NCI-H460 (cell line): ENCODE results near the gene CACNA1S. TPM values are rescaled to one million over a fixed set of nuclear protein-coding genes. Genes with fewer than 3 reads are reported as not detected.
A peak's percentile ranks its signal among the peaks of the same experiment; 100 is the strongest.

ENCODE experiments used
- DNase-seq: peaks from one replicate; pipeline ENCODE4 v3.0.0-alpha.2; 2016; ENCODE audit warnings: low read depth; ENCODE audit errors: extremely low read depth
- total RNA-seq: library from RNA; depleted of rRNA; stranded (reverse); fragments of >200 nt; shearing (Covaris generic); gene quantifications from 2 replicates; pipeline ENCODE4 v1.2.3, GENCODE V29; 2014

The CACNA1S gene
- total RNA-seq, 1 experiment from 2014 or later, result not detected

DNA sequence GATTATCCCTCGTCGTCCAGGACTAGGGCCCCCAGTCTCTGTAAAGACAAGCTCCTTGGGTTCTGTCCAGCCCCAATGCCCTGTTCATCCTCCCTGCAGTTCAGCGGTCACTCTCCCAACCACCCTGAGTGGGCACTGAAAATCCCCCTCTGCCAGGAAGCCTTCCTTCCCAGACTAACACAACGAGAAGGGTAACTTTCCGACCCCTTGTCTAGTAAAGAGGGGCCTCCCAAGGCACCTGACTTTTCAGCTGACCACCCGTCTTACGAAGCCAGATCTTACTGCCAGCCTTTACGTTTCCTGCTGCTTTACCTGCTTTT is 28.7 kb upstream of the CACNA1S start:
- DNase-seq, result no peak

DNA sequence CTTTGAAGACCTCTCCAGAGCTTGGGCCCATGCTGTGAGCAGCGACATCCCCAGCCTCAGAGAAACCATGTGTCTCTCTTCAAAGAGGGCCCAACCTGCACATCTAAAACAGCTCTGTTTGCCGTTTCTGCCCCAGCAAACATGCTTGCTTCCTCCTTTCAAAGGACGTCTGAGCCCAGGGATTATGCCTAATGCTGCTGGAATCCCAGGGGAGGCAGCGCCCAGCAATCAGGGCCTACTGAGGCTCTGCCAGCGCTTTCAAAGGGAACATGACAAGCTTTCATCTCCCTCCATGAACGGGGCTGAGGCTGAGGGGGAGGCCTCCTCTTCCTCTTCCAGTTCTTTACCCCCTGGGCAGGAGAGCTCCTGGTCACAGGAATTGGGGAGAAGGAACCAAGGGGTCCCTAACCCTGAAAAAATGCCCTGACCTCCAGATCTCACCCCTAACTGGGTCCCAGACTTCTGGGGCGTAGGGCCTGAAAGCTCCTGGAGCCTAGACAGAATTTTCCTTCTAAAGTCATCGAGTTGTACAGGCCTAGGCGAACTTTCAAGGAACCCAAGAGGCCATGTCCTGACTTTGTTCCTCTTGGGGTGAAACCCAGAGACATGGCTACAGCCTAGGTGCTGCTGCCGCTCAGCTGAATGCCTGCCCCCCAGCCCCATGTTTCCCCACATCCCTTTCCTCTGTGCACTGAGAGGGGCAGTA is 28.2 kb upstream of the CACNA1S start:
- DNase-seq, result no peak

DNA sequence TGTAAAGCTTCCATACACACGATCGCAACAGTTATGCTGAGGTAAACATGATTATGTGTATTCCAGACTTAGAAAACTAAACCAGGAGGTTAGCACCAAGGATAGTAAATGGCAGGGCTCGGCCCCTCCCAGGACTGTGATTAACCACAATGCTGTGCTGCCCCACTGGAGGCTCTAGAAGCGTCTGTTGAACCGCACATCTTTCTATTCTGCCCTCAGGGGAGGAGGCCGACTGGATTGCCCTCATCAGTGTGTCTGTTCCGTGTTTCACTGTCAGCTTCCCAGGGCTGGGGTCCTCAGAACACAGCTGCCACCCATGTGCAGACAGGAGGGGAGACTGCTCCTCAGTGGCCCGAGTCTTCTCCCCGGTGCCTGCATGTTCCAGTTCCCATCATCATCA is 27.5 kb upstream of the CACNA1S start:
- DNase-seq, result no peak

- DNase-seq, result no peak
These were observed 27.1 kb upstream of the CACNA1S start for GRCh38 chr1:201139306-201139705.

- DNase-seq, result no peak
These were observed 26.1 kb upstream of the CACNA1S start for GRCh38 chr1:201138311-201138840.

GRCh38 chr1:201137579-201138310 is 25.5 kb upstream of the CACNA1S start:
- DNase-seq, result no peak

DNA sequence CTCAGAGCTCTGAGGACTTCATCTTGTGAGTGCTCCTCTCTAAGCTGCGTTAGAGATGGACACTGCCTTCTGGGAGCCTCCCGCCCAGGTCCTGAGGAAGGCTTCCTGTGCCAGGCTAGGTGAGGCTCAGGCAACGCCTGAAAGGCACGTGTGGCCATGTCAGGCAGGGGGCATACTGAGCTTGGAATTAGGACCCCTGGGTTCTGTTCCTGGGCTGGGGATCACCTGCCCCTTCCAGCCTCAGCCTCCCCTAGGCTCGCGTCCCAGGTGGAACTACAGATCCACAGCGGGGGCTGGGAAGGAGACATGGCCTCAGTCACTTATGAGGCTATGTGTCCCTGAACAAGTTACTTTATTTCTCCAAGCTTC is 24.8 kb upstream of the CACNA1S start:
- no peak for DNase-seq

GRCh38 chr1:201136355-201137023 is 24.3 kb upstream of the CACNA1S start:
- DNase-seq, result no peak

DNA sequence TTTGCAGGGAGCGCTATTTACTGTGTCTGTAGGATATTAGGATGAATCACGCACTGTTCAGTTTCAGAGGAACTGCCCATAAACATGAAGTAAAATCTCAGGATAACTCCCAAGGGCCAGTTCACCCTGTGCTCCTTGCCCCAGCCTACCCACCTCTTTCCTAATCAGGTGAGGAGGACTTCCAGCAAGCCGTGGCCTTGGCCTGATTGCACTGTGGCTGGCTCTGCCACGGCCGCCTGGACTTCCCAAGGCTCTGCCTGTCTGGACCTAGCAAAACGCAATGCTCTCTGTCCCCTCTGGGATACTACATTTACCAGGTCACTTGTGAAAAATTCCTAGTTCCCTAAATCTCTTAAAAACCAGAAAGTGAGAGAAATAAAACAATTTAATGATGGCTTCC is 22.2 kb upstream of the CACNA1S start:
- DNase-seq, result no peak

GRCh38 chr1:201131398-201131797 is 19.2 kb upstream of the CACNA1S start:
- DNase-seq, result no peak

DNA sequence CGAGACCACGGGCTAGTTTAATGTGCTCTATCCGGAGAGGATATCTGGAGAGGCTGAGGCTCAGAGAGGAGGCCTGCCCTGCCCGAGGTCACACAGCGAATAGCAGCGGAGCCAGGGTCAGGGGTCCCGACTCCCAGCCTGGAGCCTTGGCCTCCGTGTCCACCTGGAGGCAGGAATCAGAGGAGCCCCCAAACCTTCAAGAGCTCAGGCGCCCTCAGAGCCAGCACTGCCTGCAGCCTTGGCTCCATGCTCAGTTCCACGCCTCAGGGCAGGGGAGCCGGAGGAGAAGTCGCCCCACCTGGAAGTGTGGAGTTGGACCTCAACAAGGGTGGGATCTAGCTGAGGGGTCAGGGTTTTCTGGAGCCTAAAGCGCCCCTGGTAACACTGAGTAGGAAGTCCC is 16.7 kb upstream of the CACNA1S start:
- DNase-seq, result no peak

DNA sequence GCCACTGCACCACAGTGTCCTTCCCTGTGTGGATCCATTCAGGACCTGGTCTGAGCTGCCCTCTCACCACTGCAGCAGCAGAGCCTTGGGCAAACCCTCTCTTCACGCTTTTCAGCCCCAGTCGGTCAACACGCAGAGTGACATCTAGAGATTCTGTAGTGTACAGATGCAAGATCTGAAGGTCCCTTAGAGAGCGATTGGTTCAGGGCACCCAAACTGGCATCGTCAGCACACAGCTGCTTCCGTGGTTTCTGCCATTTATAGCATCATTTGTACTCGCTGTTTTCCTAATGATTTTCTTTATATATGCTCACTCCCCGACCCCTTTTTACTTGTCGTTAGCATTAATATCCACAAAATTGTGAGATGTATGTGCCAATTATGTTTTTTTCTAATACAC is 16.2 kb upstream of the CACNA1S start:
- DNase-seq, result no peak

GRCh38 chr1:201127755-201128455 is 15.7 kb upstream of the CACNA1S start:
- DNase-seq, result no peak

- DNase-seq, result peak; percentile 70
These were observed 14.9 kb upstream of the CACNA1S start, which contains the start of gene ASCL5 for GRCh38 chr1:201126832-201127754. Gene ASCL5 (minus strand): TSS chr1:201127184. CDS start chr1:201115372, 11,812 bp downstream.

DNA sequence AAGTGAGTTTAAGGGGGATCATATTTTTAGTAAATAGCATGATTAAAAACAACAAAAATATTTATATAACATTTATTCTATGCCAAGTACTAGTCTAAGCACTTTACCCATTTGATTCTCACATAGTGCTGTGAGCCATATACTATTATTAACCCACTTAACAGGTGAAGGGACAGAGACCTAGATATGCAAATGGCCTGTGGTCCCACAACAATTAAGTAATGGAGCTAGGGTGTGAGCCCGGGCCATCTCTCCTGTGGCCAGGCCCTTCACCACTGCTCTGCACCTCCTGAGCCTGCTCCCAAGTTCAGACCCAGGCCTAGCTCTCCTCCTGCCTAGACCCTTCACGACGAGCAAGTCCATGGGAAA is 14.2 kb upstream of the CACNA1S start:
- no peak for DNase-seq

DNA sequence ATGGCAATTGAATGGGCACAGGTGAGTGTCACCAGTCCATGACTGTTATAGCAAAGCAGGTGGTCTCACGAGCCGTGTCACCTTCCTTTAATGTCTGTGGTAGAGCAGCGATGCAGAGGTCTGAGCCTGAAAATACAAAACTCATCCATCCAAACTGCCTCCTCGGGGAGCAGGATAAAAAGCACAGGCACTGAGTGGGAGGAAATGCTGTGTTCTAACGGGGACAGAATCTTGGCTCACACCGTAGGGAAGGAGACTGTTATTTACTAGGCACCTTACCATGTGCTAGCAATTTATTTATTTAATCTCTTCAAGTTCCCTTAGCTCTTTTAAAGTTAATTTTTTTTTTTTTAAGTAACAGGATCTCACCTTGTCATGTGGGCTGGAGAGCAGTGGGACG is 13.6 kb upstream of the CACNA1S start:
- DNase-seq, result no peak

GRCh38 chr1:201125019-201125418 is 12.8 kb upstream of the CACNA1S start:
- no peak for DNase-seq

- no peak for DNase-seq
These were observed 11.6 kb upstream of the CACNA1S start for GRCh38 chr1:201123866-201124265.

GRCh38 chr1:201122321-201122957 is 10.2 kb upstream of the CACNA1S start:
- no peak for DNase-seq
